ENCODE results near the gene STK33. TPM values are rescaled to one million over a fixed set of nuclear protein-coding genes. Genes with fewer than 3 reads are reported as not detected.

The STK33 gene
- total and polyA plus RNA-seq, 7 donors = 0.30 to 8.2 (median 2.7) TPM

GRCh38 chr11:8613036-8613435 lies 19.0 kb upstream of the STK33 start:
- DNase-seq (no peak), ATAC-seq (no peak)
- Histone ChIP-seq H3K4me1 (no peaks in the 10 kb centered on the region), H3K27ac (no peak overlapping the region), H3K4me3 (no peak overlapping the region), H3K27me3 (ENCODE audit: insufficient read depth in 3 of 3, low read length in 2 of 3) (no peaks in the 10 kb centered on the region), H3K36me3 (ENCODE audit: insufficient read depth in 1 of 2, low read depth in 1 of 2) (peaks cover 0 to 36% of the 10 kb centered on the region in 2 donors), H3K9me3 (no peaks in the 10 kb centered on the region)
- 59 to 84% (median 82%) methylated on average over 1 of the region's 1 CpG for WGBS, 3 donors
- intact Hi-C loops (cut with DNase I) = no loop called here
- no peak for TF ChIP-seq CTCF (IDR thresholded peaks at IDR 0.05)

- H3K27ac ChIP-seq = no peak overlapping the region
- no peak overlapping the region for H3K4me3 ChIP-seq
- TF ChIP-seq CTCF (IDR thresholded peaks at IDR 0.05) = no peak
- no peaks in the 10 kb centered on the region for H3K4me1 ChIP-seq
- H3K36me3 ChIP-seq (ENCODE audit: insufficient read depth in 1 of 2, low read depth in 1 of 2) = peaks cover 0 to 31% of the 10 kb centered on the region in 2 donors
- intact Hi-C loops (cut with DNase I) = no loop called here
- ATAC-seq (no peak), DNase-seq (no peak)
- 82 to 92% (median 84%) methylated on average over 5 of the region's 5 CpGs for WGBS, 3 donors
- no peaks in the 10 kb centered on the region for H3K27me3 ChIP-seq (ENCODE audit: insufficient read depth in 3 of 3, low read length in 2 of 3)
- H3K9me3 ChIP-seq = no peaks in the 10 kb centered on the region
Observed at GRCh38 chr11:8612522-8612921, 18.5 kb upstream of the STK33 start.

GRCh38 chr11:8610532-8611116 lies 16.6 kb upstream of the STK33 start:
- ATAC-seq (no peak), DNase-seq (no peak)
- Histone ChIP-seq H3K36me3 (ENCODE audit: insufficient read depth in 1 of 2, low read depth in 1 of 2) (peaks cover 0 to 12% of the 10 kb centered on the region in 2 donors), H3K27ac (no peak overlapping the region), H3K4me1 (no peaks in the 10 kb centered on the region), H3K9me3 (no peaks in the 10 kb centered on the region), H3K4me3 (no peak overlapping the region), H3K27me3 (ENCODE audit: insufficient read depth in 3 of 3, low read length in 2 of 3) (peaks cover 0 to 3% (median 0%) of the 10 kb centered on the region in 3 donors)
- intact Hi-C loops (cut with DNase I) = no loop called here
- WGBS, 3 donors = 52 to 54% (median 52%) methylated on average over 7 of the region's 7 CpGs
- no peak for TF ChIP-seq CTCF (IDR thresholded peaks at IDR 0.05)

GRCh38 chr11:8608652-8609051 lies 14.6 kb upstream of the STK33 start:
- H3K27me3 ChIP-seq (ENCODE audit: insufficient read depth in 3 of 3, low read length in 2 of 3) = peaks cover 0 to 6% (median 4%) of the 10 kb centered on the region in 3 donors
- H3K9me3 ChIP-seq = no peaks in the 10 kb centered on the region
- TF ChIP-seq CTCF (IDR thresholded peaks at IDR 0.05) = no peak
- H3K4me3 ChIP-seq = no peak overlapping the region
- no peak for DNase-seq
- H3K27ac ChIP-seq = no peak overlapping the region
- 67 to 87% (median 83%) methylated on average over 1 of the region's 1 CpG for WGBS, 3 donors
- intact Hi-C loops (cut with DNase I) = no loop called here
- ATAC-seq = peak in 1 of 4 donors; percentile 29
- no peaks in the 10 kb centered on the region for H3K4me1 ChIP-seq
- H3K36me3 ChIP-seq (ENCODE audit: insufficient read depth in 1 of 2, low read depth in 1 of 2) = no peaks in the 10 kb centered on the region
